Keratinocyte (primary cell): ENCODE results near the gene PRR20B. TPM values are rescaled to one million over a fixed set of nuclear protein-coding genes. Genes with fewer than 3 reads are reported as not detected.

Experiments used
- DNase-seq: peaks from one replicate; pipeline ENCODE4 v3.0.0-alpha.2; 2011; ENCODE audit warnings: low read depth, missing footprints, low spot score
- FAIRE-seq: peaks from 2 replicates; lab custom pipeline; 2011; peaks lifted over from hg19 to GRCh38; lab: Jason Lieb, UNC
- H2AFZ ChIP-seq: 2 replicates; pipeline ENCODE4 v1.6.0; 2012; ENCODE audit warnings: low read length, control low read depth, inconsistent platforms; ENCODE audit not compliant: control insufficient read depth
- H3K27ac ChIP-seq: 2 replicates; pipeline ENCODE4 v1.5.1; 2011; ENCODE audit warnings: low read length; ENCODE audit not compliant: control insufficient read depth, insufficient read depth
- H3K27me3 ChIP-seq: 3 replicates; pipeline ENCODE4 v1.6.0; 2011; ENCODE audit warnings: low read length; ENCODE audit not compliant: control insufficient read depth, insufficient read depth; ENCODE audit errors: extremely low read depth
- H3K36me3 ChIP-seq, 2 experiments: 2 replicates in 1 of 2; 3 replicates in 1 of 2; pipeline ENCODE4 v1.5.1; 2011; ENCODE audit warnings: low read length in 2 of 2, mild to moderate bottlenecking in 1 of 2; ENCODE audit not compliant: control insufficient read depth in 2 of 2, insufficient read depth in 2 of 2; ENCODE audit errors: extremely low read depth in 1 of 2
- H3K4me1 ChIP-seq: 3 replicates; pipeline ENCODE4 v1.5.1; 2011; ENCODE audit warnings: low read length; ENCODE audit not compliant: control insufficient read depth, insufficient read depth; ENCODE audit errors: extremely low read depth
- H3K4me2 ChIP-seq: 3 replicates; pipeline ENCODE4 v1.6.0; 2011; ENCODE audit warnings: low read depth, low read length; ENCODE audit not compliant: control insufficient read depth, insufficient read depth; ENCODE audit errors: extremely low read depth
- H3K4me3 ChIP-seq, 3 experiments: fragments of 200-600 bp in 1 of 3; sonication (generic) in 1 of 3; 2 replicates in 2 of 3; 3 replicates in 1 of 3; pipeline ENCODE4 v1.5.1; 2011 to 2016; ENCODE audit warnings: low read length in 3 of 3, mild to moderate bottlenecking in 3 of 3, control low read depth in 2 of 3, inconsistent platforms in 1 of 3, low read depth in 1 of 3, mixed read lengths in 1 of 3, mixed run types in 1 of 3, moderate library complexity in 1 of 3; ENCODE audit not compliant: control insufficient read depth in 2 of 3, insufficient read depth in 2 of 3; ENCODE audit errors: extremely low read depth in 1 of 3
- H3K79me2 ChIP-seq: 2 replicates; pipeline ENCODE4 v1.6.0; 2012; ENCODE audit warnings: low read length; ENCODE audit not compliant: control insufficient read depth, insufficient read depth
- H3K9ac ChIP-seq: 3 replicates; pipeline ENCODE4 v1.6.0; 2011; ENCODE audit warnings: low read length; ENCODE audit not compliant: control insufficient read depth, insufficient read depth; ENCODE audit errors: extremely low read depth
- H3K9me1 ChIP-seq: 3 replicates; pipeline ENCODE4 v1.6.0; 2011; ENCODE audit warnings: low read length; ENCODE audit not compliant: control insufficient read depth, insufficient read depth; ENCODE audit errors: extremely low read depth
- H3K9me3 ChIP-seq: 2 replicates; pipeline ENCODE4 v1.5.1; 2012; ENCODE audit warnings: low read depth, low read length; ENCODE audit not compliant: control insufficient read depth
- H4K20me1 ChIP-seq: 3 replicates; pipeline ENCODE4 v1.6.0; 2011; ENCODE audit warnings: low read length; ENCODE audit not compliant: control insufficient read depth, insufficient read depth; ENCODE audit errors: extremely low read depth
- EZH2 ChIP-seq: IDR thresholded peaks from one replicate; pipeline ENCODE4 v1.6.1; 2012; ENCODE audit warnings: inconsistent platforms, mild to moderate bottlenecking, low read length, moderate library complexity
- dilution Hi-C: fragments of 300-500 bp; cut with MboI; formaldehyde crosslinking; loops from one replicate; pipeline ENCODE4 v1.7.0; 2020; ENCODE audit warnings: low sequenced_read_pairs; ENCODE audit not compliant: extremely low pct_ligation_motif_present
- polyA plus RNA-seq, 5 experiments: library from polyadenylated mRNA; depleted of rRNA in 3 of 5; stranded (reverse) in 3 of 5; stranded (forward) in 1 of 5; unstranded in 1 of 5; fragments of >200 nt; gene quantifications; 1 replicate in 1 of 5; 2 replicates in 3 of 5; 3 replicates in 1 of 5; pipeline versions ENCODE4 v1.2.1 to v1.2.3, GENCODE V29; 2011 to 2012; ENCODE audit warnings: missing spikeins in 2 of 5, low read depth in 1 of 5, low replicate concordance in 1 of 5
- TF ChIP-seq, protein P1 (sequence below), 3 experiments: IDR thresholded peaks in 1 of 3; conservative IDR thresholded peaks in 1 of 3; optimal IDR thresholded peaks in 1 of 3; 2 replicates in 2 of 3; 3 replicates in 1 of 3; pipeline versions ENCODE3 to v1.5.1; 2011; ENCODE audit warnings: low read length in 3 of 3, mild to moderate bottlenecking in 3 of 3, moderate library complexity in 2 of 3, control low read depth in 1 of 3, inconsistent platforms in 1 of 3; ENCODE audit not compliant: insufficient read depth in 2 of 3; ENCODE audit errors: extremely low read depth in 1 of 3

Gene PRR20B
- polyA plus RNA-seq, 1 donor (not counting 4 experiments of a cell fraction or from before 2014, with no cell fraction given), result not detected

DNA sequence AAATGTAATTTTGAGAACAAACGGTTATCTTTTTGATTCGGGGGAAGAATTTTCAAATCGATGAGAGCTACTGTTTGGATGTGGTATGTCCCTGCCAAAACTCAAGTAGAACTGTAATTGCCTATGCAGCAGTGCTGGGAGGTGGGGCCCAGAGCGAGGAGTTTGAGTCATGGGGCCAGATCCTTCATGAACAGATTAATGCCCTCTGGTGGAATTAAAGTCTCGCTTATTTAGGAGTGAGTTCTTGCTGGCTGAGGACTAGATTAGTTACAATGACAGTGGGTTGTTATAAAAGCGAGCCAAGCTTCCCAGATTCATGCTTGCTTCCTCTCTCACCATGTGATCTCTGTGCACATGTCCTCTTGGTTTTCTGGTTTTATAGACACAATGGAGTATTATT is 18.4 kb upstream of the PRR20B start:
- Histone ChIP-seq H4K20me1 (no peaks in the 10 kb centered on the region), H3K27ac (no peak overlapping the region), H3K79me2 (no peaks in the 10 kb centered on the region), H3K4me2 (no peak overlapping the region), H3K4me1 (no peaks in the 10 kb centered on the region), H3K9ac (no peak overlapping the region), H3K4me3 (no peak overlapping the region), H2AFZ (no peak overlapping the region), H3K36me3 (no peaks in the 10 kb centered on the region), H3K27me3 (no peaks in the 10 kb centered on the region), H3K9me1 (no peaks in the 10 kb centered on the region), H3K9me3 (no peaks in the 10 kb centered on the region)
- DNase-seq (no peak), FAIRE-seq (no peak)
- dilution Hi-C loops, result no loop called here
- TF ChIP-seq EZH2, result no peak
- TF ChIP-seq, protein P1, sequence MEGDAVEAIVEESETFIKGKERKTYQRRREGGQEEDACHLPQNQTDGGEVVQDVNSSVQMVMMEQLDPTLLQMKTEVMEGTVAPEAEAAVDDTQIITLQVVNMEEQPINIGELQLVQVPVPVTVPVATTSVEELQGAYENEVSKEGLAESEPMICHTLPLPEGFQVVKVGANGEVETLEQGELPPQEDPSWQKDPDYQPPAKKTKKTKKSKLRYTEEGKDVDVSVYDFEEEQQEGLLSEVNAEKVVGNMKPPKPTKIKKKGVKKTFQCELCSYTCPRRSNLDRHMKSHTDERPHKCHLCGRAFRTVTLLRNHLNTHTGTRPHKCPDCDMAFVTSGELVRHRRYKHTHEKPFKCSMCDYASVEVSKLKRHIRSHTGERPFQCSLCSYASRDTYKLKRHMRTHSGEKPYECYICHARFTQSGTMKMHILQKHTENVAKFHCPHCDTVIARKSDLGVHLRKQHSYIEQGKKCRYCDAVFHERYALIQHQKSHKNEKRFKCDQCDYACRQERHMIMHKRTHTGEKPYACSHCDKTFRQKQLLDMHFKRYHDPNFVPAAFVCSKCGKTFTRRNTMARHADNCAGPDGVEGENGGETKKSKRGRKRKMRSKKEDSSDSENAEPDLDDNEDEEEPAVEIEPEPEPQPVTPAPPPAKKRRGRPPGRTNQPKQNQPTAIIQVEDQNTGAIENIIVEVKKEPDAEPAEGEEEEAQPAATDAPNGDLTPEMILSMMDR (optimal IDR thresholded peaks at IDR 0.05 in 1 of 3, IDR thresholded peaks at IDR 0.05 in 1 of 3, conservative IDR thresholded peaks at IDR 0.05 in 1 of 3; ENCODE audit: extremely low read depth in 1 of 3, insufficient read depth in 2 of 3, low read length in 3 of 3), result no peak

DNA sequence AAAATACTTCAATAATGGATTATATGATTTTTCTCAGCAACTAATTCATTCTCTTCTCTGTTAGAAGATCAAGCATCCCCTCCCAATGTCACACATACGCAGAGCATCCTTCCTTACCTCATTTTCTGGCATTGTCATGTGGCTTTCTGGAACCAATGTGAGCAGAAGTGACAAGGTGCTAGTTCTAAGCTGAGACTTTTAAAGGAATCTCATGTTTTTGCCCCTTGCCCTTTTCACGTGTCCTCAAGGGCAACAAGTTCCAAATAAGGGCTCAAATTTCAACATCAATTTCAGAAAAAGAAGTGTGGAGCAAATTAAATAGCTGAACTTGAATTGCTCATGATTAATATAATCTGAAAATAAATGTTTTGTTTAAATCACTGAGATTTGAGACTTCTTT is 11.2 kb upstream of the PRR20B start:
- H3K36me3 ChIP-seq, result no peaks in the 10 kb centered on the region
- no peaks in the 10 kb centered on the region for H3K4me1 ChIP-seq
- no peaks in the 10 kb centered on the region for H3K9me3 ChIP-seq
- no peak overlapping the region for H3K9ac ChIP-seq
- no peaks in the 10 kb centered on the region for H3K27me3 ChIP-seq
- H3K27ac ChIP-seq, result no peak overlapping the region
- no peak for TF ChIP-seq EZH2
- TF ChIP-seq, protein P1 (optimal IDR thresholded peaks at IDR 0.05 in 1 of 3, IDR thresholded peaks at IDR 0.05 in 1 of 3, conservative IDR thresholded peaks at IDR 0.05 in 1 of 3; ENCODE audit: extremely low read depth in 1 of 3, insufficient read depth in 2 of 3, low read length in 3 of 3), result no peak
- DNase-seq (no peak), FAIRE-seq (no peak)
- H3K4me3 ChIP-seq, result no peak overlapping the region
- H3K9me1 ChIP-seq, result no peaks in the 10 kb centered on the region
- no peaks in the 10 kb centered on the region for H4K20me1 ChIP-seq
- H2AFZ ChIP-seq, result no peak overlapping the region
- no peak overlapping the region for H3K4me2 ChIP-seq
- no peaks in the 10 kb centered on the region for H3K79me2 ChIP-seq
- dilution Hi-C loops, result no loop called here
